ENCODE results near the gene UCK2. TPM values are rescaled to one million over a fixed set of nuclear protein-coding genes. Genes with fewer than 3 reads are reported as not detected.

UCK2 gene
- polyA plus RNA-seq, 4 donors, result 19.5 to 24.7 (median 22.7) TPM

DNA sequence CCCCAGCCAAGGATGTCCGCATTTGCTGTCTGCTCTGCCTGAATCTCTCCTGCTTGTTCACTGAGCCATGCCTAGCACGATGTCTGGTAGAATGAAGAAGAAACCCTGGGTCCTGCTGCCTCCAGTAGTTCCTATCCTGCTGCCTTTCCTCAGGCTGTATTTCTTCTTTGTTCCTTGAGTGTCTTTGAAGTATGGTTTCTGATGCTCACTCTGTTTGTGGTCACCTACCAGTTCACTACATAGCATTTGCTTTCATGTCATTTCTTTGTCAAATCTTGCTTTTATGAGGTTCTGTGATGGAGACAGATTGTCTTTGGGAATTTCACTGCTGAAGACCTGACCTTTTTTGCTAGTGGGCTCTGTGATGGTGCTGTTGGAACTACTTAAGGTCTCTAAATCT lies 5.9 kb downstream of the UCK2 start:
- DNase-seq (ENCODE audit: low read depth in 4 of 4, low spot score in 2 of 4), result no peak

GRCh38 chr1:165834229-165834628 lies 6.8 kb downstream of the UCK2 start:
- DNase-seq (ENCODE audit: low read depth in 4 of 4, low spot score in 2 of 4), result no peak

GRCh38 chr1:165834881-165835280 lies 7.5 kb downstream of the UCK2 start:
- DNase-seq (ENCODE audit: low read depth in 4 of 4, low spot score in 2 of 4), result no peak

- no peak for DNase-seq (ENCODE audit: low read depth in 4 of 4, low spot score in 2 of 4)
Measured at GRCh38 chr1:165836664-165837482, 9.5 kb downstream of the UCK2 start.

DNA sequence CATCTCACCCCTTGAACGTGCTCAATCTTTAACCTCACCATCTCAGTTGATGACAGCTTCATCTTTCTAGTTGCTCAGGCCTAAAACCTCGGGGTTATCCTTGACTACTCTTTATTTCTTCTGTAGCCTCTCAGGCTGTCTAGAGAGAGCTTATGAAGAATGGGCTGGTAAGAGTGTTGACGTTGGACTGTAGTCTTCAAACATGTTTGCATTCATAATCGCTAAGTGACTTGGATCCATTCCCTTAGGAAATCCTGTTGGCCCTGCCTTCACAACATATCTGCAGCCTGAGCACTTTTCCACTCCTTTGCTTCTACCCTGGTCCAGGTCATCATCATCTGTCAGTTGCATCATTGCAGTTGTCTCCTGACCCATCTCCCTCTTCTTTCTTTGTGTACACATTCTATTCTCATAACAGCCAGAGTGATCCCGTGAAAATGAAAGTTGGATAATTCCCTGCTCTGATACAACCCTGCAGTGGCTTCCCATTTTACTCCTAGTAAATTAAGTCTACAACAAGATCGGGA lies 10.5 kb downstream of the UCK2 start:
- no peak for DNase-seq (ENCODE audit: low read depth in 4 of 4, low spot score in 2 of 4)

DNA sequence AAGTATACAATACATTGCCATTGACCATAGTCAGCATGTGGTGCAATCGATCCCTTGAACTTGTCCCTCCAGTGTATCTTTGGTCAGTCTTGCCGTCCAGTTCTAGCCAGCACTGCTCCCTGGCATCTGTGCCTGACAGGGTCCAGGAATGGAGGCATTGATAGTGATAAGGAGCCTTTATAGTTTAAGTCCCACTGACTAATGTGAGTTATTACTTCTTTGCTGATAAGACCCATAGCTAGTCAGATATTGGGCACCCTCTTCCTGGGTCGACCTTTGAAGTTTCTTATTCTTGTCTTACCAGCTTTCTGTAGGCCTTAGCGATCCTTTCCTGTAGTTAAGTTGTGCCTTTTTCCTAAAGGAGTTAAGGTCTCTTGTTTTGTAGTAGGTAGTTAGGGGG lies 13.0 kb downstream of the UCK2 start:
- DNase-seq (ENCODE audit: low read depth in 4 of 4, low spot score in 2 of 4), result no peak

- no peak for DNase-seq (ENCODE audit: low read depth in 4 of 4, low spot score in 2 of 4)
Measured at GRCh38 chr1:165841582-165842017, 14.2 kb downstream of the UCK2 start.

DNA sequence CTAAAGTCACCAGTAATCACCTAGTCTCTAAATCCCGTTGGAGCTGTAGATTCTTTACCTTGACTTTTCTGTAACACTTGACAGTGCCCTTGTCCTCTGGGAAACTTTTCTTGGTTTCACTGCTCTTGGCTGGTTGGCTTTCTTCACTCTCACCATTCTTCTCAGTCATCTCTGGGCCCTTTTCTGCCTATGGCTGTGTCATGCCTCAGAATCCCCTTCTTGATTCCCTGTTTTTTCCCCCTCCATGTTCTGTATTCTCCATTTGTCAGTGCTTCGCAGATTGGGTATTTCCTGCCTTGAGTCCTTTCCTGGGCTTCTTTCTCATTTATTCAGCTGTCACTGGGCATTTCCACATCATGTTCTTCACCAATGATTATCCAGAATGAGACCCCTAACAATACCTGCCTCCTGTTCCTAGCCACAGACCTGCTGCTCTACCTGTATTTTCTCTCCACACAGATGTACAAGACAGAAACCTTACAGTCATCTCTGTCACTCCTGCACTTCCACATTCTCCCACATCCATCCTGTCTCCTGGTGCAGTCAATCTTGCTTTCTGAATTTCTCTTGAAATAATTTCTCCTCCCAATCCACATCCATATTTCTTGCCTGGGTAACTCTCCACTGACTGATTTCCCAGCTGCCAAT lies 14.7 kb downstream of the UCK2 start:
- no peak for DNase-seq (ENCODE audit: low read depth in 4 of 4, low spot score in 2 of 4)

DNA sequence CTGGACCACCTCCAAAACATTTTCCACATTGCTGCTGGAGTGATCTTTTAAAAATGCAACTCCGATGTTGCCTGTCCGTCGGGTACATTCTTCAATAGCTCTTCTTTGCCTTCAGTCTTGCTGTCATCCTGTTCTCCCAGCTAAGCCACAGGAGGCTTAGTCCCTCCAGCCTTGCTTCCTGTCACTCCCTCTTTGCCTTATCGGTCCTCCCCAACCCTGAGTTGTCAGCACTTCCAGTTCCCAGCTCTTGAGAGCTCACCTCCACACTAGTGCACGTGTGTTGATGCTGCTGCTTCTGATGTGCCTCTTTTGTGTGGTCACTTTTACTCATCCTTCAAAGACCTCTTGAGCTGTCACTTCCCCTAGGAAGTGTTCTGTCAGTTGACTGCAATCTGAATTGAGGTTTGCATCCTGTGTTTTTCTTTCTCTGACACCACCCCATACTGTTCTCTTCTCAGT lies 15.3 kb downstream of the UCK2 start:
- no peak for DNase-seq (ENCODE audit: low read depth in 4 of 4, low spot score in 2 of 4)

- DNase-seq (ENCODE audit: low read depth in 4 of 4, low spot score in 2 of 4), result no peak
Measured at GRCh38 chr1:165843304-165843703, 15.9 kb downstream of the UCK2 start.

- DNase-seq (ENCODE audit: low read depth in 4 of 4, low spot score in 2 of 4), result no peak
Measured at GRCh38 chr1:165844114-165844798, 16.8 kb downstream of the UCK2 start.

DNA sequence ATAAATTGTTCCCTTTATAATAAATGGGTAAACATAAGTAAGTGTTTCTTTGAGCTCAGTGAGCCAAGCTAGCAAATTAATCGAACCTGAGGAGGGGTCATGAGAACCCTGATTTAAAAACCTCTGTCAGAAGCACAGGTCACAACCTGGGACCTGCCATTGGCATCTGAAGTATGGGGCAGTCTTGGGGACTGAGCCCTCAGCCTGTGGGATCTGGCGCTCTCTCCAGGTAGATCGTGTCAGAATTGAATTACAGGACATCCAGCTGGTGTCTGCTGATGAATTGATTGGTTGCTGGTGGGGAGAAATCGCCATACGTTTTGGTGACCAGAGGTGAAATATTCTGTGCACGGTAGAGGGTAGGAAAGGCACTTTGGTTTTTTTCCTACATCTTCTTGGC lies 17.5 kb downstream of the UCK2 start:
- DNase-seq (ENCODE audit: low read depth in 4 of 4, low spot score in 2 of 4), result no peak

GRCh38 chr1:165845569-165845968 lies 18.2 kb downstream of the UCK2 start:
- DNase-seq (ENCODE audit: low read depth in 4 of 4, low spot score in 2 of 4), result no peak

GRCh38 chr1:165845992-165846748 lies 18.8 kb downstream of the UCK2 start:
- DNase-seq (ENCODE audit: low read depth in 4 of 4, low spot score in 2 of 4), result no peak

DNA sequence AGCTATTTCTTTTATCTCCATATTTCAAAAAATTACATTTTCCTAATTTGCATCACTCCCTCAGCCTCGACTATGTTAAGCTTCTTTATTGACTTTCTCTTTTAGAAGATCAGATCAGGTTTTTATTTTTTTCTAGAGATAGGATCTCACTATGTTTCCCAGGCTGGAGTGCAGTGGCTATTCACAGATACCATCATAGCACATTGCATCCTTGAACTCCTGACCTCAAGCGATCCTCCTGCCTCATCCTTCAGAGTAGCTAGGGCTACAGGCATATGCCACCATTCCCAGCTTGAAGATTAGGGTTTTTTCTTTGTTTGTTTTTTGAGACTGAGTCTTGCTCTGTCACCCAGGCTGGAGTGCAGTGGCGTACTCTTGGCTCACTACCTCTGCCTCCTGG lies 20.1 kb downstream of the UCK2 start:
- DNase-seq (ENCODE audit: low read depth in 4 of 4, low spot score in 2 of 4), result no peak

- no peak for DNase-seq (ENCODE audit: low read depth in 4 of 4, low spot score in 2 of 4)
Measured at GRCh38 chr1:165849353-165850133, 22.1 kb downstream of the UCK2 start.

DNA sequence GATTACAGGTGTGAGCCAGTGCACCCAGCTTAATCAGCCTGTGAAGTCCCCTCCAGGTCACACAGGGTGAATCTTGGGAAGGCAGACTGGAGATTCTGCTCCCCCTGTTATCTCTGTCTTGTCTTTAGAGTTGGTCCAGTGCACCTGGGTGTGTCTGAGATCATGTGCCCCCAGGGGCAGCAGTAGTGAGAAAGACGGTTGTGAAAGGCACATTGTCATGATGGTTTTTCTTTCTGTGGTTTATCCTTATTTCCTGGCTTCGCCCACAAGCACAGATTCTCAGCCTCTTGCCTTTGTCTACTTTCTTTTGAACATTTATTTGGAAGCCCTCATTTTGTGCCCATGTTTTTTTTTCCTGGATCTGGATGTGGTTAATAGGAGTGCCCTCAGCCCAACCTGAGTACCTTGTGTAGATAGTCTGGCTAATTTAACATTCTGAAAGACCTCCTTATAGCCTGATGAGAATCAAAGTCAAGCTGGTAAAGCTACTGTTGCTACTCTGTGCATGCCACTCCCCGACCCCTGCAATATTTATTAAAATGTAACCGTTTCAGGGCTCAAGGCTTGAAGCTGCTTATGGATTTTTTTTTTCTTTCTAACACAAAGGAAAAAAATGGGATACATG lies 23.7 kb downstream of the UCK2 start:
- no peak for DNase-seq (ENCODE audit: low read depth in 4 of 4, low spot score in 2 of 4)

GRCh38 chr1:165852871-165853270 lies 25.5 kb downstream of the UCK2 start:
- no peak for DNase-seq (ENCODE audit: low read depth in 4 of 4, low spot score in 2 of 4)

- no peak for DNase-seq (ENCODE audit: low read depth in 4 of 4, low spot score in 2 of 4)
Measured at GRCh38 chr1:165853528-165854075, 26.2 kb downstream of the UCK2 start.

Measured in left renal cortex interstitium (tissue), 4 donors.